ENCODE measurements around the gene NREP.

The NREP gene, protein sequence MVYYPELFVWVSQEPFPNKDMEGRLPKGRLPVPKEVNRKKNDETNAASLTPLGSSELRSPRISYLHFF

DNA sequence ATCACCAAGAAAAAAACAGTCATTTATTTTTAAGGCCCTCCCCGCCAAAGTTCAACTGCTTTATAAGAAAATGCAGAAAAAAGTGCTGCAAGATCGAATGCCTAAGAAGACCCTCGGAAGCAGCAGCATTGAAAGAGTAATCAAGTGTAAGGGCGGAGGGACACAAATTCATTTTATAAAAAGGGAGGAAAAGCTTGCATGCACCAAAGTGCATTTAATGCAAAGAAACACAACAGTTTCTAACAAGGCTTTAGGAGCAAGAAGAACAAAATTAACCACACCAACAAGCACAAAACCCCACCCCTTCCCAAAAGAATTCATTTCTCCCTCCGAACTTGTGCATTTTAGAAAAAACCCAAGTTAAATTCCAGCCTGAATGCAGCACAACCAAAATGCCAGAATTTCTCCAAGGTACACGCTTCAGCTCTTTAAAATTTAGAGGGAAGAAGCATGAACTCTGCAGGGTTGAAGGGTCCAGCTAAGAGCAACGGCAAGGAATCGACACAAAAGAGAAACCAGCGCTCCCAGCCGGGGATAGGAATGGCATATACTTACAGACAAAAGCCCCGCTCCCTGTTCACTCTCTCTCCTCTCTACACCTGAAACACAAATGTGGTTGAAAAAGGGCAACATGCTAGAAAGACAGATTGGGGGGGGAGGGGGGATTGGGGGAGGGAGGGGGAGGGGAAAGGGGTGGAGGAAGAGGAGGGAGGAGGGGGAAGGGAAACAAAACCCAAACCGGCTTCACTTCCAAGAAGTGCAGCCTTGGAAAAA, at the start of gene NREP:
NREP (minus strand) TSS at position 614 of the 774 bp plus-strand sequence. CDS start 1,422 bp downstream, outside the sequence.
- peak; percentile 58 for DNase-seq

DNA sequence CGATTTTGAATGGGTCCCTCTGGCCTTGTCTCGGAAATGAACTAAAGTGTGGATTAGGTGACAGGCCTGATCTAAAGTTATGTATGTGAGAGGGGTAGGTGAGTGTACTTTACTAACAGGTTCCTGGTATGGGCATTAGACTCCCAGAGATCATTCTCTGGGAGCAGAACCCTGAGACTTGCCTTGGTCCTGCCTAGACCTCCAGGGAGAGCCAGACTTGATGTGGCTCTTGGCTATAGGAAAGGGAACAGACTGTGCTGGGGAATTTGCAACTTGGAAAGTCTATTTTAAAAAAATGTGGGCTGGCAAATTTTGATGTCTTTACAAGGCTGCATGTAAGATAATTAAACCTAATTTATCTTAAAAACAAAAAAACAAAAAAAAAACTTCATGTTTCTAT, 49.8 kb upstream of the NREP start:
- no peak for DNase-seq

DNA sequence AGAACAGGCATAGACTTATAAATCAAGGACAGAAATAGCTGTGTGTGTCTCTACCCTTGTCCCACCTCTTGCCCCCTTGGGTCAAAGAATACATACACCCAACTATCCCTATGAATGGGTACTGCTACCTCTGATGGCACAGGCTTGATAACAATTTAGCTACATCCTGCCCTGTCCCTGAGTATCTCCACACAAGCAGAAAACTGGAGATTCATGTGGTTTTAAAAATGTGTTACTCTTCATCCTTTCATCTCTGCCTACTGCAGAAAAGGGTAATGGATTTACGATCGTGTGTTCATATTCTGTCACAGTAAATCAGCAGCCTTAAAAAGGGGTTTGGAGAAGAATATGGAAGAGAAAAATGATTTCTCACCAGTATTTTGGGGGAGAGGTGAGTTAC, 49.2 kb upstream of the NREP start:
- DNase-seq = no peak

DNA sequence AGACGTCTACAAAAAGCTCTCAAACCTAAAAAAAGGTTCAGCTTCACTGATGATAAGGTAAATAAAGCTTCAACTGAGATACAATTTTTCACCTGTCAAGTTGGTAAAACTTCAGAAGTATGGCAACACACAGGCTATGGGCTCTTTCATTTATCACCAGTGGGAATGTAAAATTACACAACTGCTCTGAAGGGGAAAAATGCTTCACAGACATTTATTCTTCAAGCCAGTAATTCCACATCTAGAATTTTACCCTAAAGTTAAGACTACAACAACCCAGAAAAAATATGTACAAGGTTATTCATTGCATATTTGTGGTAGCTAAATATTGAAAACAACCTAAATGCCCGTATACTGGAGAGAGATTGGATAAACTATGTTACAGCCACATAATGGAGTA, 48.1 kb upstream of the NREP start:
- DNase-seq = no peak

DNA sequence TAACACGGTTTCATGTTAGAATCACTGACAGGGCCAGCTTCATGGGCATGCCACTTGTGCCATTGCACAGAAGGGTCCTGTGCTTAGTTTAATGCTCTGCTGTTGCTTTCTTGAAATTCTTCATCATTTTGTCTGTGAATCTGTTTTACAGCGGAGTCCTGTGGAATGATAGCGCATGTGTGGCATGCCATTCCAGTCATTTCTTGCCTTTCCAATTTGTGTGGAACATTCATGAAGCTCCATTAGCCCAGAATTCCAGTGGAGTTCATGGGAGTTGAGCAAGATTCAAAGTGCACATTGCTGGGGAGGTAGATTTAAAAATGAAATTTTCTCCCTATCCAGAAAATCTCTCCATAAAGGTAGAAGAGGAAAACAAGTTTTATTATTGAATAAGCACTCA, 43.4 kb upstream of the NREP start:
- DNase-seq = no peak

DNA sequence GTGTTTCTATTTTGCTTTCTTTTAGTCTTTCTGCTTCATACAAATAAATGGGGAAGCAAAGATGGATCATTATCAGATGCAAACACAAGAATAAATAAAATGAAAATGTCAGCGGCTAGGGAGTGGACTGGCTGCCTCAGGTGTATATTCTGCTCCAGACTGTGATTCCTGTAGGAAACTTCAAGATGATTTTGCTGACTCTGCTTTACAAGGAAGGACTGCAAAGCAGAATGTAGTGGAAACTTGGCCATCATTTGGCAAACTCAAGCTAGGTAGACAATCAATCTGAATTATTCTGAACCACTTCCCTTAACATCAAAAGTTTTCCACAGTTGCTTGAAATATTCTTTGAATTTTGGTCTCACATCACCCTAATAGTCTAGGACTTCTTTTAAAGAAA, 38.1 kb upstream of the NREP start:
- DNase-seq = no peak

DNA sequence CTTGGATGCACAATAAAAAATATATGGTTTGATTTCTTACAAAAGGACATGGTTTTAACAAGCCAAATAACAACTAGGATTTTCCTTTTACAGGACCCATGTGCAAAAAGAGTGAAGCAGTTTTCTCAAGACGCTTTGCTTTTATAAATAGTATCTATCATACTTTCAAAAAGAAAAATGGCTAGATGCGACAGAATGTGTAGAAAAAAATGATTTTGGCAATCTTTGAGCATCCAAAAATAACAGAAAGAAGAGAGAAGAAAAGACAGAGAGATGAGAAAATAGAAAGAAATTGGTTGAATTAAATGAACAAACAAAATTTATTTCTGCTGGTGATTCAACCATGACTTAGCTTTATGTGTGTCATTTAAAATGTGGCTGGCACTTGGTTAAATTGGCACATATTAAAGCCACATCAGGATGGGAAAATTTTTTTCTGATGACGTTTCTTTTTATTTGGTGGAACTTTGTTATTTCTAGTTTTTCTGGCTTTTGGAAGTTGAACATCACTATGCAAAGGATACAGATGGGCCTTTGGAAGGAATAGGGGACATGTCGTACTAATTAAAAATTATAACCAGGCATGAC, 35.6 kb upstream of the NREP start:
- DNase-seq = no peak

DNA sequence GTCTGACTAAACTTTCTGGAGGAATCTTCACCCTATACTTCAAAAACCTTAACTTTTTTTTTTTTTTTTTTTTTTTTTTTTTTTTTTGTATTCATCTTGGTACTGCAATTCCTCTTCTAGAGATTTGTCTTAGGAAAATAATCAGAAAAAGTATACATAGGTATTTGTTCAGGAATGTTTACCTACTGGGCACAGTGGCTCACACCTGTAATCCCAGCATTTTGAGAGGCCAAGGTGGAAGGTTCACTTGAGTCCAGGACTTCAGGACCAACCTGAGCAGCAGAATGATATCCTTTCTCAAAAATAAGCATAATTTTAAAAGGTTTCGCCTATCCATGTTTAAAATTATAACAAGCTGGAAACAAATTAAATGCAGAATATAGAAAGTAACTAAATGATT, 33.3 kb upstream of the NREP start:
- no peak for DNase-seq

DNA sequence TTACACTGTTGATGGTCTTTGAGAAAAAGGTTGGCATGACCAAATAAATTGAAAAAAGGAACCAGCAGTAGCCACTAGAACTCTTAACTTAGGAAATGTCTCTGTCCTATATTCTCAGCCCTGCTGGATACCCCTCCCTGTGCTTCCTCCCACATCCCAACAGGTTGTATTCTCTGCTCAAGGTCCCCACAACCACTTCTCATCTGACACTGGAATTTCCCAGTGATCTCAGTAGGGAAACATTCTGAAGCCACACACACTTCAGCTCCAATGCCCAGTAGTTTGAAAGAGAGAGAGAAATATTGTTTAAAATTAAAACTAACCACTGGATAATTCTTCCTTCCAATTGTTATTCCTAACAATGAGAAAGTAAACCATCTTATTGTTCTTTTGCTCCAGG, 30.0 kb upstream of the NREP start:
- no peak for DNase-seq

DNA sequence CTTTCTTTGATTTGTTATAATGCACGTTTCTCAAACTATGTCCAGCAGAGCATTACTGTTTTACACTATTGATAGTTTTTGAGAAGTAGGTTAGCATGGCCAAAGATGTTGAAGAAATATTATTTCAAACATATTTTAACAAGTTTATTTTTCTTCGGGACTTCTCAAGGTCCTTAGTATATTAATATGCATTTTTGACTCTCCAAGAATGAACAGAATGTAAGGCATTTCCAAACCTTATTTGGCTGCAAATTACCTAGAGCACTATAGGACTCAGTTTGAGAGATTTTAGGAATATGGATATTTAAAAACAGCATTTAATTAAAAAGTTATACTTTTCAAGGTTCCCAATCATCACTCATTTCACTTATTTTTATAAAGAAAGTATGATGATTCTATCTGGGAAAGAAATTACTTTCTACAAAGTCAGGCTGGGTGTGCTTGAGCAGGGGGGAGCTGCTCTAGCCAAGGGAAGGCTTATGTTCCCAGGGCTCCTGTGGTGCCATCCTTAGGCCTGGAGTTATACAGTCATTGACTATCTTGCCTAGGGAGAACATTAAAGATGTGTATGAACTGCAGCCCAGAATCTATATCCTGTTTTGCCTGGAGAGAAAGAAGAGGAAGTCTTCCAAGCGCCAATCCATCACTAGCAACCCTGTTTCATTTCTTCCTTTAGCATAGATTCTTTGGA, 27.6 kb upstream of the NREP start:
- no peak for DNase-seq

DNA sequence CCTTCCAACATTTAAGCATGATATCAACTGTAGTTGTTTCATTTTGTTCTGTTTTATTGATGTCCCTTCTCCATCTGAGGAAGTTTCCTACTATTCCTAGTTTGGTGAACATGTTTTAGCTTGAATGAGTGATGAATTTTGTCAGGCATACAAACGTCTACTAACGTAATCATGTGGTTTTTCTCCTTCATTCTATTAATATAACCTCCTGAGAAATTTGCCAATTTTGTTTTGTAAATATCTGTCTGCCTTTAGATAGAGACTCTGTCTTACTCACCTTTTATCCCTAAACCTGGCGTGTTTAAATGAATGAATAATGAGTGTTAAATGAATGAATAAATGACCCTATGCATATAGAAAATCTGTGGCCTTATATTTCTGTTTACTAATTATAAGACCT, 26.5 kb upstream of the NREP start:
- no peak for DNase-seq

DNA sequence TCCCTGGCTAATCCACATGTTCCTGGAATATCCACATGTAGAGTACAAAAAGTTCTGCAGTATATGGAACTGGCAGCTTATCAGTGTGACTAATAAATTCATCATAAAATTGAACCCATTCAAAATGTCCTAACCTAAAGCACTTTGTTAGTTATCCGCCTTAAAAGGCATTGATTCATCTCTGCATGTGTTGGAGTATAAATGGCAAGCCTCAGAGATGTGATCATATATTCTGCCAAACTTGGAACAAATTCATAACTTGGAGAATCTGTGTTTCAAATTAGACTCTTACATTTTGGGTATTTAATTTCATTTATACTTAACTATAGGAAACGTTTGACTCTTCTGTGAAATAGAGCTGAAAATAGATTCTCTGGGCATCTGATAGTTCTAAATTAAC, 25.2 kb upstream of the NREP start:
- DNase-seq = no peak

DNA sequence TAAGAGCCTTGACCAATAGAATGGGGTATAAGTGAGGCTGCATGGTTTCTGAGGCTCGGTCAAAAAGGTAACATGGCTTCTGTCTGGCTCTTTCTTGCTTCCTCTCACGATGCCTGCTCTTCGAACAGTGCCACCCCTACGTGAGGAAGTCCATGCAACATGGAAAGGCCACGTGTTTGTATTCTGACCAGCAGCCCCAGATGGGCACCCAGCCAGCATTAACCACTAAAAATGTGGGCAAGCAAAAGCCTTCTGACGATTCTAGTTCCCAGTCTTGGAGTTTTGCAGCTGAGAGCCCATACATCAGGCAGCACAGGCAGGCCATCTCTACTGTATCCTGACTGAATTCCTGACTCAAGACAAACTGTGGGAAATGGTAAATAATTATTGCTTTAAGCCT, 24.2 kb upstream of the NREP start:
- no peak for DNase-seq

DNA sequence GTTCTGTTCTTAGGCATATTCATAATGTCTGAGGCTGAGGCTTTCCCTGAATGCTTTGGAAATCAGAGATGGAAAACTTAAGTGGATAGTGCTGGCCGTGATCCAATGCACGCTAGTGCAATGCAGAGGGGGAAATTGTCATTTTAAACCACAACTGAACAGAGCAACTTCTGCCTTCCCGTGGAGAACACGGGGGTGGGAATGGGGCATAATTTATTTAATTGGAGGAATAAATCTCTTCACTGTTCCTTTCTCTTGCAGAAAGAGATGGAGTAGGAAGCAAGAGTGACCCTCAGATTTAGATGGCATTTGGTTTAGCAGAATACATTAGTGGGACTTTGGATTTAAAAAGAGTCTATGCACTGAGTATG, 22.9 kb upstream of the NREP start:
- DNase-seq = no peak

DNA sequence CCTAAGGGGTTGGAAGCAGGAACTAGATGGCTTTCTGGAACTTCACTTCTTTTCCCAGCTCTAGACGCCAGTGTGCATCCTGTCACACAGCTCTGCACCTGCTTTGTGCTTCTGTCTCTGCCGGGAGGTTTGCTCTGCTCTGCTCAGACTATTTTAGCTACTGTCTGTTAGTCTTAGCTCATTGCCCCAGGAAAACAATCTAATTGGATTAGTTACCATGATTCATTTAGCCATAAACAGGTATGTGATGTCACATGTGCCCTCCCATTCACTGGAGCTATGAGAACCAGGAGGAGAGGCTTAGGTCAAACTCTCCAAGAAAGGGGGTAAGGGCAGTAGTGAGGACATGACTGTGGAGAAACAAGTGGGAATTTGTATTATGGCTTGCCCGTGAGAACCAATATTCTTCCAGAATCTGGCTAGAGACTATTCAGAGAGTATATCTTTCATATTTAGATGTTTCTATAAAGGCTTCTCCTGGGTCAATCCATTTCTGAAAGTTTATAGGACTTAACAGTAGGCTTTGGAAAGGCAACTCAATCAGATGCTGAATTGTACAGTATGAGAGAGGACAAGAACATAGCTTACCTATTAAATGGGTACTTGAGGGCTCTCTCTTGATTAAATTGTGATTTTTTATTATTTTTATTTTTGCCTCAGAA, 22.4 kb upstream of the NREP start:
- no peak for DNase-seq

DNA sequence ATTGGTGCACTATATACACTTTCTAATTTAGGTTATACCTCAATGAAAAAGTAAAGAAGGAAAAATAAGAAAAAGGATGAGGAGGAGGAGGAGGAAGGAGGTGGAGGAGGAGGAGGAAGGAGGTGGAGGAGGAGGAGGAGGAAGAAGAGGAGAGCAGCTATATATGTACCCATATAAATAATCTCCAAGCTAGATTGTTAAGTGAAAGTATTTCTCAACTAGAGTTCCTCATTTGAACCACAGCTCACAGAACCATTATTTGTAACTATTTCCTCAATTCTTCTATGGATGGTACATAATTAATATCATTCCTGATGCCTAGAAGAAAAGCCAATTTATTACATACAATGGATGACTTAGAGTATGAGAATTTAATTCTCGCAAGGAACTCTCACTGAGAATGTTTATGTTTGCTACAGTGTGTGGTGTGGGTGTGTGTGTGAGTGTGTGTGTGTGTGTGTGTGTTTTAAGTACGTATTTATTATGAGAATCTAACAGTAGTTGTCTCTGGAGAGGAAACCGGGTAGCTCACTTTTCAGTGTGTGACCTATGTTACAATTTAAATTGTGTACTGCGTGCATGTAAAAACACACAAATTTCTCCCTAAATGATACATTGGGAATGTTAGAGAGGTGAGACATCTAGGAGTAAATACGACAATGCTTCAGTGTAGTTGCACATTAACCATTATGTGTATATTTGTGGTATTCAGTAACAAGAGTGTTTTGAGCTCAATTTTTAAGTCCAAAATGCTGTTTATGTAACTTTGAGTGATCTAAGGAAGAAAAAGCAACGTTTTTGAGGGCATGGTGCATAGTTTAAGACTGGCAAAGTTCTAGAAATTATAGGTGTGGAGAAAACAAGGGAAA, 20.2 kb upstream of the NREP start:
- DNase-seq = no peak

DNA sequence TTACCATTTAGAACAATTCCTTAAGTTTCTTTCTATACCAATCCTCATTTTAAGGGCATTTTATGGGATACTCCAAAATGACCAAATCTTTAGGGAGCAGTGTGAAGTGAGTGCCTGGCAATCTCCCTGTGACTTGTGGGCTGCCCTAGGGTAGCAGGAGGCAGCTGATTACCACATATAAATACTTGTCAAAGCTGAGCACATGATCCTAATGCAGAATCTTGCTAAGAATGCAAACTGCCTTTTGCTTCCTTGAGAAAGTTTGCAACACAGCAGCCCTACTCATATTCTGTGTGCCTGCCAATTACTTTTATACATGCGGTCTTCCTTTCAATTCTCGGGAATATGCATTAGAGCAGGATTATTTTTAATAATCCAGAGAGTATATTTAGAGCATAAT, 18.2 kb upstream of the NREP start:
- no peak for DNase-seq

DNA sequence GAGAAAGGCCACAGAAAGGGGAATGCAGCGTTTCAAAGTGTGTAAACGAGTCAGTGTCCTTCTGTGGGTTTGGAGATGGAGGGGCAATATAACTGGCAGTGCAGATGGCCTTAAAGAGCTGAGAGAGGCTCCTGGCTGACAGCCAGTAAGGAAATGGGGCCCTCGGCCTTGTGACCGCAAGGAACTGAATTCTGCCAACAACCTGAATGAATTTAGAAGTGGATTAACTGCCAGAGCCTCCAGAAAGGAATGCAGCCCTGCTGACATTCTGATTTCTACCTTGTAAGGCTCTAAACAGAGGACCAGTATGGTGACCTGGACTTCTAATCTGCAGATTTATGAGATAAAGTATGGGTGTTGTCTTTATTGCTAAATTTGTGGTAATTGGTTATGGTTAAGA, 17.5 kb upstream of the NREP start:
- DNase-seq = peak; percentile 88

DNA sequence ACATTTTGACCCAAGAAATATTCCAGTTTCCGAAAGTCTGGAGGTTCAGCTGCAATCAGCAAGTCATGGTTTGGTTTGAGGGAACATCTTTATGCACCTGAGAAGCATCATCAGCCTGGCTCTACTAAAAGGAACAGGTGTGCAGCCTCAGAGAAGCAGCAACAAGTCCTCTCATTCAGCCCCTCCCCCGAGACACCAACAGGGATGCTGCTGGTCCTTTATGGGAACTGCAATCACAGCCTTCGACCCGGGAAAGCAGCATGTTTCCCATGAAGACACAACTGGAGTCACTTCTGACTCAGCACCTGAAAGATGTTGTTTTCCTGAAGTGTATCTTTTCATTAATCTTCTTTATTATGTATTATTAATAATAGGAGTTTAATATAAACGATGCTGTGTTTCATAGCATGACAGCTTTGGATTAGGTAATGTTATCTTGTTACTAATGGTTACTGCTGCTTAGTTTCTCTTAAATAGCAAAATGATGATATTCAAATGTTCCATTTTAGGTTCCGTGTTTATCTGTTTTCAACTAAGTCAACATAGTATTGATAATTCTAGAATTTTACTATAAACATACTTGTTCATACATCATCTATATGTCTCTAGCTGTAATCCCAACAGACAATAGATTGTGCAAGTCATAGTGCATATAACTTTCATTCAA, 15.6 kb upstream of the NREP start:
- DNase-seq = no peak

DNA sequence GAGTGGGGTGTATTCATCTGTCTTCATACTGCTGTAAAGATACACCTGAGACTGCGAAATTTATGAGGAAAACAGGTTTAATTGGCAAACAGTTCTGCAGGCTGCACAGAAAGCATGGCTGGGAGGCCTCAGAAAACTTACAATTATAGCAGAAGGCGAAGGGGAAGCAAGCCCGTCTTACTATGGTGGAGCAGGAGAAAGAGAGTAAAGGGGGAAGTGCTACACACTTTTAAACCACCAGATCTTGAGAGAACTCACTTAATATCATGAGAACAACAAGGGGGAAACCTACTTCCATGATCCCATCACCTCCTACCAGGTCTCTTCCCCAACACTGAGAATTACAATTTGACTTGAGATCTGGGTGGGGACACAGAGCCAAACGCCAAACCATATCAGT, 12.5 kb upstream of the NREP start:
- no peak for DNase-seq

DNA sequence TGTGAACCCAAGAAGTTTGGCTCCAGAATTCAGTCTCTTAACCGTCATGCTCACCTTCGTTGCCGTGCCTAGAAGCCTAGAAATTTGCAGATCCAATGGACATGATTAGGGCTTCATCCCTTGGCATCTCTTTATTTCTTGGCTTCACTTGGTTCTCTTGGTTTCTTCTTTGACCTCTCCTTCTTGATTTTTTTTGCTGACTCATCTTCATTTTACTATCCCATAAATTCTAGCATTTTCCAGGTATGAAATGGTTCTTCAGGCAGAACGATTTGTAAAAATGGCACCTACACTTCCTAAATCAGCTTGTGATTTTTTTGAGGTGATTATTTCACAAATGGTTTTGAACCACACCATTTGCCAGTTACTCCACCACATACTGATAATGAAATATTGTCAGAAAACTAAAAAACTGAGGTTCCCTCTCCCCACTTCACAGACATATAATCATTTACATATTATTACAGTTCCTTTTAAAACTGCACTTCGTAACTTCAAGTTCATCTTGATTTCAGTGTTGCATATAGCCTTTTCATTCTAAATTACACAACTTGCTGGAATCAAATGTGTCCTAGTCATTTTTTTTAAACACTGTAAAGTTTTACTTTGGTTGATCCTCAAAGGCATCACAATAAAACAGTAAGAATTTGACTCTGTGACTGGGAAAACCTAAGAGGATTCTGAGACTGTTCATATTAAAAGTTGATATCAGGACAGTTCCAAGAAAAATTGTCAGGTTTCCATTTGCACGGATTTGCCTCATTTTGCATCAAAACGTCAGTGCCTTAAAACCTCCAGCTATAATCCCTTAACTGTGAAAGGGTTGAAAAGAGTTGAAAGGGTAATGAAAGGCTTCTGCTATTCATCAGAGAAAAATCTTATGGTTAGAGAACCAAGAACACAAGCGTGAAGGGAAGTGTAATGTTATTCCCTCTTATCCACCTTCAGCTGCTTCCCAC, 8.9 kb upstream of the NREP start:
- no peak for DNase-seq

Data from NCI-H524 treated with DMSO at 0.1 percent for 48 hours (cell line).